Omental fat pad (tissue), 4 donors: ENCODE results near the gene SLC35F3. TPM values are rescaled to one million over a fixed set of nuclear protein-coding genes. Genes with fewer than 3 reads are reported as not detected.

Source experiments
- ATAC-seq: fragments of 150-250 bp; one replicate; pipeline ENCODE4 v1.9.1; 2016; ENCODE audit warnings: mild to moderate bottlenecking, moderate library complexity; ENCODE audit not compliant: low FRiP score
- DNase-seq: peaks from one replicate; pipeline ENCODE4 v3.0.0-alpha.2; 2019; ENCODE audit warnings: low spot score
- total RNA-seq, 4 donors: library from RNA; depleted of rRNA; stranded (reverse); fragments of >200 nt; gene quantifications; one replicate each; pipeline ENCODE4 v1.1.0, GENCODE V29; 2016
- TF ChIP-seq, protein P1 (sequence below), 3 donors: fragments of 450-650 bp; IDR thresholded peaks; one replicate each; pipeline ENCODE4 v1.5.1; 2016 to 2017; ENCODE audit warnings: antibody characterized with exemption in 3 of 3, mild to moderate bottlenecking in 3 of 3, moderate library complexity in 2 of 3

Gene SLC35F3
- total RNA-seq, 4 donors from 2014 or later, result 0.09 TPM; not detected in 3

DNA sequence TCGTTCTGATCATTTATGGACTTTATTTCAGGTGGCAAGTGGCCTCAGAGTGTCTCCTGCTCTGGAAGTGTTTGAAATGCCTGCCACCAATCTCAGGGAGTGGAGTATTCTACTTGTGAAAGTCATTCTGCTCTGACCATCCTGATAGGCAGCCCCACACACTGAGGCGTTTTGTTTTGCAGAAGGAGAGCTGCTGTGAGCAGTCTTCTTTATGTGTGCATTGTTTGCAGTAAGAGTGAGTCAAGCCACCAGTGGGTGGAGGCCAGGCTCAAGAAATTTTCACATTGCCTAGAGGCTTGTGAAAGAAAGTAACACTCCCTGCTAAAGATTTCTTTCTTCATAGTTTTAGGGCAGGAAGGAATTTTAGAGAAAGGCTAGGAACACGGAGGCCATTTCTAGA, 204.4 kb downstream of the SLC35F3 start:
- no peak for DNase-seq
- no peak for ATAC-seq
- TF ChIP-seq, protein P1, sequence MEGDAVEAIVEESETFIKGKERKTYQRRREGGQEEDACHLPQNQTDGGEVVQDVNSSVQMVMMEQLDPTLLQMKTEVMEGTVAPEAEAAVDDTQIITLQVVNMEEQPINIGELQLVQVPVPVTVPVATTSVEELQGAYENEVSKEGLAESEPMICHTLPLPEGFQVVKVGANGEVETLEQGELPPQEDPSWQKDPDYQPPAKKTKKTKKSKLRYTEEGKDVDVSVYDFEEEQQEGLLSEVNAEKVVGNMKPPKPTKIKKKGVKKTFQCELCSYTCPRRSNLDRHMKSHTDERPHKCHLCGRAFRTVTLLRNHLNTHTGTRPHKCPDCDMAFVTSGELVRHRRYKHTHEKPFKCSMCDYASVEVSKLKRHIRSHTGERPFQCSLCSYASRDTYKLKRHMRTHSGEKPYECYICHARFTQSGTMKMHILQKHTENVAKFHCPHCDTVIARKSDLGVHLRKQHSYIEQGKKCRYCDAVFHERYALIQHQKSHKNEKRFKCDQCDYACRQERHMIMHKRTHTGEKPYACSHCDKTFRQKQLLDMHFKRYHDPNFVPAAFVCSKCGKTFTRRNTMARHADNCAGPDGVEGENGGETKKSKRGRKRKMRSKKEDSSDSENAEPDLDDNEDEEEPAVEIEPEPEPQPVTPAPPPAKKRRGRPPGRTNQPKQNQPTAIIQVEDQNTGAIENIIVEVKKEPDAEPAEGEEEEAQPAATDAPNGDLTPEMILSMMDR (IDR thresholded peaks at IDR 0.05), result no peak

DNA sequence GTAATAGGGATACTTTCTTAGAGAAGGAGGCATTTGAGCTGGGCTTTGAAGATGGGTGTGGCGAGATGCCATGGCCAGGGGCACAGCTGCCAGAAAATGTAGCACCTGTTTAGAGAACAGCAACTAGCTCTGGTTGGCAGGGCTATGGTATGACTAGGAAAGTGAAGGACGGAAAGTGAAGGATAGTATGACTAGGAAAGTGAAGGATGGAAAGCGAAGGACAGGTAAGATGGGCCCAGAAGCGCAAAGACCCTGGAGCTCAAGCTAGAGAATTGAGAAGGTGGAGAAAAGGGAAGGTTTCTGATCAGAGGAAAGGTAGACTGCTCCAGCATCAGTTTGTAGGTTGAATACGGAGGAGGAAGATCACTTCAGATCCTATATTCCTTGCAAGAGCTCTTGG, 205.4 kb downstream of the SLC35F3 start:
- TF ChIP-seq, protein P1 (IDR thresholded peaks at IDR 0.05), result no peak
- no peak for DNase-seq
- no peak for ATAC-seq

DNA sequence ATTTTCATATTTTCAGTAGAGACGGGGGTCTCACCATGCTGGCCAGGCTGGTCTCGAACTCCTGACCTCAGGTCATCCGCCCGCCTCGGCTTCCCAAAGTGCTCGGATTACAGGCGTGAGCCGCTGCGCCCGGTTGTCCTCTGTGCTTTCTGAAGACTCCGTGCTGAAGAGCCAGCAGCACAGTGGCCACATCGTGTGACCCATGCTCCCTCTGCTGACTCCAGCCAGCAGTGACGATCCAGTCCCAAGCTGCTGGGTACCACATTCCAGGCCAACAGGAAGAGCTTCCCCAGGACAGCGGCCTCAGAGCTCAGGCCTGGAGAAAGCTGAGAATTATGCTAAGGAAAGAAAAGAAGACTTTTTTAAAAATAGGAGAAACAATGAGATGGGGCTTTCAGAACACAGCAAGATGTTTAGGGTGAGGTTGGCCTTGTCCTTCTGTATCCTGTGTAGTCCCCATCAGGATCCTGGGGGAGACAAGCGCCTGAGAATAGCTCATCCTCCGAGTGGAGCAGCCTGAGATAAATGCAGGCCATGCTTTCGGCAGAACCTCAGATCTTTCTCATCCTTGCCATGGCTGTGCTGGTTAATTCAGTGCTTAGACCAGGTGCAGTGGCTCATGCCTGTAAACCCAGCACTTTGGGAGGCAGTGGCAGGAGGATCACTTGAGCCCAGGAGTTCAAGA, 207.1 kb downstream of the SLC35F3 start:
- DNase-seq (no peak), ATAC-seq (no peak)
- TF ChIP-seq, protein P1 (IDR thresholded peaks at IDR 0.05), result no peak

DNA sequence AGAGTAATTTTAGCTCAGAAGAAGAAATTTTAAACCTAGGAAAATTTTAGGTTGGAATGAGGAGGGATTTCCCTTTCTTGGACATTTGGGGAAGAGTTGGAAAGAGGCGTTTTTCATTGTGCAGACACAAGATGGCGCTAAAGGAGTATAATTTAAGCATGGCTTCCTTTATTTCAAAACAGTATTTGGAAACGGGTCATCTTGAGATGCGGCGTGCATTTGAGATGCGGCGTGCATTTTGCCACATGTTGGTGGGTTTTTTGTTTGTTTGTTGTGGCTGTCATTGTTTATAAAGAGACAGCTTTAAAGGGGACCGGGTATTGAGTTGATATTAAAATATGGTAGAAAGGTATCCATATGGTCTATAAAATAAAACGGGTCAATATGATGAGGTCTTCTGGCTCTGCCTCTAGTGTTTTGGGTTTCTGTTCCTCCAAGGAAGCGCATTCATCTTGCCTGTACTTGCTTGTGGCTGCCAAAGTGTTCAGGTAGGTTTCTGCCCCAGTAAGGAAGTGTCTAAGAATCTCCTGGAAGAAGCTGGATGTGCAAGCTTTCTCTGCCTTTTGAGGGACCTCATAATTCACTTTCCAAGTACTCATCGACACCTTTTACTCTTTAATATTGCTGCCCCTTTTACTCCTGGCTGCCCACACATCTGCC, 210.3 kb downstream of the SLC35F3 start:
- TF ChIP-seq, protein P1 (IDR thresholded peaks at IDR 0.05), result no peak
- DNase-seq, result no peak
- ATAC-seq, result no peak

DNA sequence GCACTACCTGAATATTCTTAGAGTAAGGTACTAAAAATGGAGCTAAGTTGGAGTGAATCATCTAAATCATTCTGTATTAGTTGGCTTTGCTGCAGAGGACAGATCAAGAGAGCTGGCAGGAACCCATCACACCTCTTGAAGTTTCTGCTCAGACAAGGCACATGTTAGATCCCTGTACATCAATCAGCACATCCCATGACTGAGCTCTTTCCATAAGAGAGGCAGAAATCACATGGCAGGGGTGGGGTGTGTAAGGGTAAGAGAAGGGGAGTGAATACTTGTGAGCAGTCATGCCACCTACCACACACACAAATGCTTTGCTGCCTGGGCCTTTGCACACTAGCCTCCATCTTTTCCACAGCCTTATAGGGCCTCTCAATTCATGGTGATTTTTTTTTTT, 214.4 kb downstream of the SLC35F3 start:
- TF ChIP-seq, protein P1 (IDR thresholded peaks at IDR 0.05), result no peak
- DNase-seq, result no peak
- ATAC-seq, result no peak

DNA sequence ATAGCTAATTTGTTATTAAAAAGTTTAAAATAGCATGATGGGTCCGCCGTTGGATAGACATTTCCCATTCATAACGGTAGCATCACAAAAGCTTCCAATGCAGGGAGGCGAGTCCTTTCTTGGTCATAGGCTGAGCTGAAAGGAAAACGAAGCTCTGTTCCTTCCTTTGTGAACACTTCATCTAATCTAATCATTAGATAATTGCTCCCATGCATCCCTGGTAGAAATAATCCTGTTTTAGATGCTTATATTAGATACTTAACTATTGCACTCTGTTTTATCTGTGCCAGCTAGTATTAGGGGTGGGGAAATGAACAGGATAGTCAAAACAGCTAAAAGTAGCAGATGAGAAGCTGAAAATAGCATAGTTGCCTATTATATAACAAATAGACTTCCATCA, 215.0 kb downstream of the SLC35F3 start:
- DNase-seq (no peak), ATAC-seq (no peak)
- TF ChIP-seq, protein P1 (IDR thresholded peaks at IDR 0.05), result no peak
